ENCODE data around the gene RPLP2.

RPLP2 gene

GRCh38 chr11:802693-803466 lies 6.9 kb upstream of the RPLP2 start:
- in situ Hi-C loops (cut with MboI; ENCODE audit: low sequenced_read_pairs) = no loop called here

DNA sequence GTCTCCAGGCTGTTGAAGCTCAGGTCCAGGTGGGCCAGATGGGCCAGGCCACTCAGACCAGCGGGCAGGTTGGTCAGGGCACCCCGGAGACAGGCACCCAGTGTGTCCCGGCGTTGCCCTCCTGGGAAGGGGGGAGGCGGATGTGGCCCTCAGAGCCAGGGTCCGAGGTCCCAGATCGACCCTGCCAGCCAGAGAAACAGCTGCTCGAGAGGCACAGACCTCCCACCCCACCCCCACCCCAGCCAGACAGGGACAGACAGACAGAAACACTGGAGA lies 6.4 kb upstream of the RPLP2 start:
- in situ Hi-C loops (cut with MboI; ENCODE audit: low sequenced_read_pairs) = no loop called here

GRCh38 chr11:803770-804598 lies 5.8 kb upstream of the RPLP2 start:
- in situ Hi-C loops (cut with MboI; ENCODE audit: low sequenced_read_pairs) = no loop called here

DNA sequence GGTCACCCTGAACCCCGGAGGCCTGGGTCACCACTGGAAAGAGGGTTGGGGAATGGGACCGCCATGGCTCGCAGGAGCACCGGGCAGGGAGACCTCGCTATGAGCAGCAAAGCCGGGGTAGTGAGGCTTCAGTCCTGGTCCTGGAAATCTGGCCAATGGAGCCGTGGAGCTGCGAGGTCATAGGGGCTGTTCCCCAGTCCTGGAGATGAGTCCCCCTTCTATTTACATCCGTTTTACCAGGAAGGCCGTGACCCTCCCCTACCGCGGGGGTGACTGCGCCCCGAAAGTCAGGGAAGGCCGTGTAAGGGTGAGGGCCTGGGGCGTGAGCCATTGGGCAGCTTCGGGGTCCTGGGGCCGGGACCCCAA lies 5.2 kb upstream of the RPLP2 start:
- in situ Hi-C loops (cut with MboI; ENCODE audit: low sequenced_read_pairs) = no loop called here

GRCh38 chr11:808427-809286 lies 1.1 kb upstream of the RPLP2 start:
- in situ Hi-C loops (cut with MboI; ENCODE audit: low sequenced_read_pairs) = no loop called here

GRCh38 chr11:810040-810567 lies 337 bp downstream of the RPLP2 start:
- in situ Hi-C loops (cut with MboI; ENCODE audit: low sequenced_read_pairs) = no loop called here

DNA sequence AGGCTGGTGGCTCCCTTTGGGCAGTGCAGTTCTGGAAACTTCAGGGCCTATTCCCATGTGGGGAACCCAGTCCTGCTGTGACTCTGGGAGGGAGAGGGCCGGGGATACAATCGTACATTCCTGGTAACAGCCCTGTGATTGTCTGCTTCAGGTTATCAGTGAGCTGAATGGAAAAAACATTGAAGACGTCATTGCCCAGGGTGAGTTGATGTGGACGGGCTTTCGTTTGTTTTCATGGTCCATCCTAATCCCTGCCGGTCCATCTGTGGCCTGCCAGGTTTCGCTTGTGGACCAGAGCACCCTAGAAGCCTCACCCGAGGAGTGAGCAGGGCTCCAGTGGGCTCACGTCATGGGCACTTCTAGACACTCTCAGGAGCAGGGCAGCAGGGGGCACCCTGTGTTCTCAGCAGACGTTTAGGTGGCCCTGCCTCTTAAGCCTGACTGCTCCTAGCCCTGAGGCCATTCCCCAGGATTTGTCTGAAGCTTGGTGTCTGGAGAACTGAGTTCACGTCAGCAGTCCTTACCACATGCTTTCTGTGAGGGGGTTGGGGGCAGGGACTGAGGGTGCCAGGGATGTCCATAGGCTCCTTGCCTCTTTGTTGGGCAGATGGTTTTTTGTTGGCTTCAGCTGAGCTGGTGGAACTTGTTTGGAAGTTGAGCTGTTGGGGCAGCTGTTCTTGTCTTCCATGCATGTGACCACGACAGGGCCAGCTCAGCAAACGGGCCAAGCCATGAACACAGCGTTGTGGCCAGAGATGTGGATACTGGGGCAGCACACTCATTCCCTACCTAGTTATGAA lies 1.9 kb downstream of the RPLP2 start:
- in situ Hi-C loops (cut with MboI; ENCODE audit: low sequenced_read_pairs) = no loop called here

GRCh38 chr11:812390-812789 lies 2.6 kb downstream of the RPLP2 start:
- in situ Hi-C loops (cut with MboI; ENCODE audit: low sequenced_read_pairs) = no loop called here

GRCh38 chr11:813072-813455 lies 3.3 kb downstream of the RPLP2 start:
- in situ Hi-C loops (cut with MboI; ENCODE audit: low sequenced_read_pairs) = no loop called here

- in situ Hi-C loops (cut with MboI; ENCODE audit: low sequenced_read_pairs) = no loop called here
These were observed 3.8 kb downstream of the RPLP2 start for GRCh38 chr11:813456-814096.

DNA sequence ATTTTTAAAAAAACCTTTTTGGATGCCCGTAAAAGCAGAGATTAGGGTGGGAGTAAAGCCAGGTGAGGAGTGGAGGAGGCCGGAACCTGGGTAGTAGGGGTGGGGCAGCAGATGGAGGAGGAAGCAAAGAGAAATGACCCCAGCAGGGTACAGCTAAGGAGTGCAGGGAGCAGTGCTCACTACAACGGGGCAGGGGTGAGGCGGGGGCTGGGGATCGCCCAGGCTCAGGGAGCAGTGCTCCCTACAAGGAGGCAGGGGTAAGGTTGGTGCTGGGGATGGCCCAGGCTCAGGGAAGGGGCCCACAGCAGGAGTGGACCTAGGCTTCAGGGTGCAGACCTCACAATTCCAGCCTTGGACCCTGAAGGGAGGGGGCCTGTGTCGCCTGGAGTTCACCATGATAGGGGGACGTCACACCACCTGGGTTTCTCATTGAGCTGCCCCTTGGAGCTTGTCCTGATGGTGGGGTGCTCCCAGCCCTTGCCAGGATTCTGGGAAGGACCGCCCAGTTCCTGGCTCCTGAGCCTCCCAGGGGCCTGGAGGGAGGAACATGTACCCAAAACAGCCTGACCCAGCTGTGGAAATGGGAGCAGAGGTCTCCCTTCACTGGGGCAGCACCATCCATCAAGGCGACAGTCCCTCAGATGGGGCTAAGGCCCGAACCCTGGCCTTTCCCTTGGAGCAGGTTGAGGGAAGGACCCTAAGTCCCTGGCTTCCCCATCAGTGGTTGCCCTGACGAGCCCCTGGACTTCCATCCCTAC lies 6.1 kb downstream of the RPLP2 start:
- in situ Hi-C loops (cut with MboI; ENCODE audit: low sequenced_read_pairs) = no loop called here

DNA sequence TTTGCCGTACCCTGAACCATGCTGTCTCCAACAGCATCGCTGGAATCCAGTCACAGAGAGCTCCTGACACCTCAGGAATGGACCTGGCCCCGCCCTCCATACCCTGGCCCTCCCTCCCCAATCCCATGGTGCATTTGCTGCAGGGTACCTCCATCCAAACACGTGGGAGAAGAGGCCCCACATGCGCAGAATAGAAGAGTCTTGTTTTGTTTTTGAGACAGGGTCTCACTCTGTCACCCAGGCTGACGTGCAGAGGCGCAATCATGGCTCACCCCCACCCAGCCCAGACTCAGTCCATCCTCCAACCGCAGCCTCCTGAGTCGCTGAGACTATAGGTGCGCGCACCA lies 6.6 kb downstream of the RPLP2 start:
- in situ Hi-C loops (cut with MboI; ENCODE audit: low sequenced_read_pairs) = no loop called here

DNA sequence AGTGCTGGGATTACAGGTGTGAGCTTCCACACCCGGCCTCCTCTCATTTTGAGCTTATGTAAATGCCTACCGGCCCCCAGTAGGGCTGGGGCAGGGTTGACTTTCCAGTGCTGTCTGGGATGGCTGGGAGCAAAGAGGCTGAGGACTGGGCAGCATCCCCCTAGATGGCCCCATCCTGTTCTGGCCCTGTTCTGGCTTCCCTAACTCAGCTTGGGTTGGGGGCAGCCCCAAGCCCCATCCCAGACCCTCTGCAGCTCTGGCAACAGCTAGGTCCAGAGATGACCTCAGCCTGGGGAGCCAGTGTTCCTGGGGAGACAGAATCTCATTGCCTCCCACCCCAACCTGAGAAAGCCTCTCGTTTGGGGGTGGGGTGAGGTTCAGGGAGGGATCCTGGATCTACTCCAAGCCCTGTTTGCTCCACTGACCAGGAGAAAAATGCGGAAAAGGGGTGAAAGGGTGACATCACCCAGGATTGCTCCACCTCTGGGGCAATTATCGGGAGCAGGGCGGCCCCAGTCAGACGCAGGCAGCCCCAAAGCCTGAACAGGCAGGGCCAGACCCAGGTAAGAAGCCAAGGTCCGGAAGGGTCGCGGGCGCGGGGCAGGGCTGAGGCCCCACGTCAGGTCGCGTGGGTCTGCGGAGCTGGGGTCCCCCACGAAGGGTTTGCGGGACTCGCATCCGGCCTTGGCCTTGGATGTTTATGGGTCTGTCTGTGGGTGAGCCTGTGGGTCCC lies 8.8 kb downstream of the RPLP2 start, which contains the start of gene PNPLA2:
PNPLA2 (plus strand) TSS at position 519 of the 733 bp plus-strand sequence. CDS start 805 bp downstream, outside the sequence.
- in situ Hi-C loops (cut with MboI; ENCODE audit: low sequenced_read_pairs) = no loop called here

- in situ Hi-C loops (cut with MboI; ENCODE audit: low sequenced_read_pairs) = no loop called here
These were observed 9.6 kb downstream of the RPLP2 start for GRCh38 chr11:819129-819931.

DNA sequence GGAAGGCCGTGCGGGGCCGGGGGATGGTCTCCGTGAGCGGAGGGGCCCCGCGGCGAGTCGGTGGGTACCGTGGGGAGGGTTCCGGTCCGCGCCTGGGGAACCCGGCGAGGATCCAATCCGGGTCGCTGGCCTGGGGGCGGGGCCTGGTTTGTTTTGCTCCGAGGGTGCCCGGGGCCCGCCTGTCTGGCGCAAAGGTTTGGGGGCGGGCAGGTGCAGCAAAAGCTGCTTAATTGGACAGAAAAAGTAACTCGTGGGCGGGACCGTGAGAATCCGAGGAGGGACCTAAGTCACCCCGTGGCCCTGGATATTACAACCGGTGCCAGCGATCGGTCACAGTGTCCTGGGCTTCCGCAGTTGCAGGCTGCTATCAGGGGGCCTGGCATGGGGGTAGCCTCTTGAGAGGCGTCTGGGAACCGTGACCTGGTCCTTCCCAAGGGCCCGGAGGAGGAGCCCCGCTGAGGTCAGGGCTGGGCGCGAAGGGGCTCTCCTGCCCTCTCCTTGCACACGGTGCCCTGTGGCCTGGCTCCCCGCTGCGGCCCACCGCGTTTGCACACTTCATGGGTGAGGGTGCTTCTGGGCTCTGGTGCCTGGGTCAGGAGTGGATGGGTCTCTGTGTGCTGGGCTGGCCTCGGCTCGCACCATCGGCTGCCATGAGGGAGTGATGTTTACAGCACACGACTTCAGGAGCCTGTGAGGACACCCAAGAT lies 10.3 kb downstream of the RPLP2 start:
- in situ Hi-C loops (cut with MboI; ENCODE audit: low sequenced_read_pairs) = no loop called here

- in situ Hi-C loops (cut with MboI; ENCODE audit: low sequenced_read_pairs) = no loop called here
These were observed 11.1 kb downstream of the RPLP2 start for GRCh38 chr11:820655-821511.

Measured in HL-60/S4 treated with retinoic acid at 250 ng/mL for 4 days and 3 days (cell line).